Heart right ventricle (tissue), 16 donors: ENCODE results near the gene NEDD4. TPM values are rescaled to one million over a fixed set of nuclear protein-coding genes. Genes with fewer than 3 reads are reported as not detected.

Source experiments
- ATAC-seq, 8 donors: fragments of 200-7000 bp; cut with Tn5 transposase; one replicate each; pipeline ENCODE4 v1.9.1; 2020; ENCODE audit warnings: mild to moderate bottlenecking in 8 of 8, moderate library complexity in 8 of 8, moderate number of reproducible peaks in 1 of 8
- DNase-seq, 2 donors: peaks; one replicate each; pipeline ENCODE4 v3.0.0-alpha.2; 2020
- H3K27ac ChIP-seq, 10 donors: fragments of 200-600 bp; sonication (generic) in 2 of 10; one replicate each; pipeline versions ENCODE4 v1.5.0 to v1.8.0; 2020 to 2022; ENCODE audit warnings: mild to moderate bottlenecking in 3 of 10
- H3K27me3 ChIP-seq, 7 donors: fragments of 200-600 bp; one replicate each; pipeline ENCODE4 v1.8.0; 2021 to 2022; ENCODE audit warnings: mild to moderate bottlenecking in 2 of 7
- H3K36me3 ChIP-seq, 9 donors: fragments of 200-600 bp; sonication (generic) in 1 of 9; one replicate each; pipeline versions ENCODE4 v1.5.0 to v1.8.0; 2020 to 2022; ENCODE audit warnings: mild to moderate bottlenecking in 2 of 9
- H3K4me1 ChIP-seq, 9 donors: fragments of 200-600 bp; sonication (generic) in 1 of 9; one replicate each; pipeline versions ENCODE4 v1.5.0 to v1.8.0; 2020 to 2022; ENCODE audit warnings: mild to moderate bottlenecking in 4 of 9
- H3K4me3 ChIP-seq, 10 donors: fragments of 200-600 bp; sonication (generic) in 2 of 10; one replicate each; pipeline versions ENCODE4 v1.5.0 to v1.8.0; 2020 to 2022; ENCODE audit warnings: mild to moderate bottlenecking in 7 of 10, moderate library complexity in 2 of 10
- H3K9me3 ChIP-seq, 11 donors: fragments of 200-600 bp in 10 of 11; sonication (generic) in 2 of 11; one replicate each; pipeline versions ENCODE4 v1.5.0 to v1.8.0; 2013 to 2022; ENCODE audit warnings: mild to moderate bottlenecking in 2 of 11, control low read depth in 1 of 11, moderate library complexity in 1 of 11
- WGBS, 2 donors: extraction: QIAGEN DNeasy Blood & Tissue Kit; methylation state at CpG; one replicate each; pipeline ENCODE4 v1.1.7; 2013; ENCODE audit warnings: inconsistent platforms in 1 of 2; 5-methylcytosine and 5-hydroxymethylcytosine counted together
- intact Hi-C, 10 donors: fragments of 100-400 bp; cut with DNase I; formaldehyde crosslinking; loops; one replicate each; pipeline versions ENCODE4 v1.11.1 to v1.14.2; 2022
- polyA plus RNA-seq, 2 donors: library from polyadenylated mRNA; stranded (reverse); fragments of 200-250 nt; gene quantifications; one replicate each; pipeline ENCODE4 v1.2.3, GENCODE V29; 2013
- total RNA-seq, 10 donors: library from RNA; stranded (reverse); fragmentation: NEBNext Ultra II Directional in 3 of 10; extraction: Animal tissue kit (Norgen Biotek cat#: 25700) in 3 of 10; gene quantifications; one replicate each; pipeline versions ENCODE4 v1.2.1 to v1.2.4, GENCODE V29; 2021 to 2023
- TF ChIP-seq, protein P1 (sequence below), 9 donors: fragments of 200-600 bp; sonication (generic) in 2 of 9; IDR thresholded peaks; one replicate each; pipeline versions ENCODE4 v1.5.0 to v1.8.0; 2021 to 2022; ENCODE audit warnings: antibody characterized with exemption in 9 of 9, mild to moderate bottlenecking in 5 of 9, moderate library complexity in 1 of 9
- donor health status: Arrhythmogenic right ventricular cardiomyopathy.
- donor health status: ischemic (EF 13 %, LVEDD 7.1; RV severe dilation, severe dysfunction).
- donor health status: healthy with polysubstance abuse.
- donor health status: DM: no; HTN: yes; CAD: no.
- donor health status: DM: no; HTN: no; CAD: no.
- donor health status: ischemic (EF 25% LVEDD 6.9; RV normal size, moderate dysfunction).
- donor health status: ischemic (EF 25% LVEDD 5.7; RV mildly dilated, moderate dysfunction).
- donor health status: healthy.
- donor health status: DM: yes; HTN: yes; CAD: no.
- donor health status: Ischemic cardiomyopathy.
- donor health status: ischemic (EF 35%, LVEDD 5.7; RV mildly dilated, moderate dysfunction).
- donor health status: nonischemic (EF 11% LVEDD 7.7; RV severe dilation, severe dysfunction).
- donor health status: DM: yes; HTN: yes; CAD: no.
- donor health status: PGD.
- donor health status: ischemic (EF 29% LVEDD 5.4; RV normal size, mild dysfunction).
- donor health status: nonischemic (EF 23%, LVEDD 6.1; RV moderate dilation, normal function).

Gene NEDD4
- total and polyA plus RNA-seq, 12 donors: 3.5 to 11.5 (median 8.7) TPM

DNA sequence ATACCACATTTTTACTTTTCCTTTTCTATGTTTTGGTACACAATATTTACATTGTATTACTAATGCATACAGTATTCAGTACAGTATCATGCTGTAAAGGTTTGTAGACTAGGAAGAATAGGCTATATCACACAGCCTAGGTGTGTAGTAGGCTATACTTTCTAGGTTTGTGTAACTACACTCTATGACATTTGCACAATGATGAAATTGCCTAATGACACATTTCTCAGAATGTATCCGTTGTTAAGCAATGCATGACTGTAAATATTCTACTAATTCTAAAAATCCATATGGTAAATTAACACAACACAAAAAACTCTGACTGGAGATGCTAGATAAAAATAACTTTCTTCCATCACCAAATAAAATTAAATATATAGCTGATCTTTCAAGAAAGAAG is 16.2 kb downstream of the NEDD4 start:
- TF ChIP-seq, protein P1, sequence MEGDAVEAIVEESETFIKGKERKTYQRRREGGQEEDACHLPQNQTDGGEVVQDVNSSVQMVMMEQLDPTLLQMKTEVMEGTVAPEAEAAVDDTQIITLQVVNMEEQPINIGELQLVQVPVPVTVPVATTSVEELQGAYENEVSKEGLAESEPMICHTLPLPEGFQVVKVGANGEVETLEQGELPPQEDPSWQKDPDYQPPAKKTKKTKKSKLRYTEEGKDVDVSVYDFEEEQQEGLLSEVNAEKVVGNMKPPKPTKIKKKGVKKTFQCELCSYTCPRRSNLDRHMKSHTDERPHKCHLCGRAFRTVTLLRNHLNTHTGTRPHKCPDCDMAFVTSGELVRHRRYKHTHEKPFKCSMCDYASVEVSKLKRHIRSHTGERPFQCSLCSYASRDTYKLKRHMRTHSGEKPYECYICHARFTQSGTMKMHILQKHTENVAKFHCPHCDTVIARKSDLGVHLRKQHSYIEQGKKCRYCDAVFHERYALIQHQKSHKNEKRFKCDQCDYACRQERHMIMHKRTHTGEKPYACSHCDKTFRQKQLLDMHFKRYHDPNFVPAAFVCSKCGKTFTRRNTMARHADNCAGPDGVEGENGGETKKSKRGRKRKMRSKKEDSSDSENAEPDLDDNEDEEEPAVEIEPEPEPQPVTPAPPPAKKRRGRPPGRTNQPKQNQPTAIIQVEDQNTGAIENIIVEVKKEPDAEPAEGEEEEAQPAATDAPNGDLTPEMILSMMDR (IDR thresholded peaks at IDR 0.05): no peak

DNA sequence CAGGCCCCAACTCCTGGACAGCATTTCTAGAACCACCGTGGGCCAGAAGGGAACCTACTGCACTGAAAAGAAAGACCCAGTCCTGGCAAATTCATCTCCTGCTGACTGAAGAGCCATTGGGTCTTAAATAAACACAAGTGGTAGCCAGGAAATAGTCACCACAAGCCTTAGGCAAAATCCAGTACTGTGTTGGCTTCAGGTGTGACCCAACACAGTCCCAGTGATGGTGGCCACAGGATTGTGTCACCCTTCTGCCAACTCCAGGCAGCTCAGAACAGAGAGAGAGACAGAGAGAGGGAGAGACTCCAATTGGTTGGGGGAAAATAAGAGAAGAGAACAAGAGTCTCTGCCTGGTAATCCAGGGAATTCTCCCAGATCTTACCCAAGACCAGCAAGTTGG is 23.1 kb downstream of the NEDD4 start:
- DNase-seq (no peak), ATAC-seq (no peak)
- Histone ChIP-seq H3K36me3 (peaks cover 0 to 8% (median 0%) of the 10 kb centered on the region in 9 donors), H3K4me1 (no peaks in the 10 kb centered on the region), H3K27me3 (no peaks in the 10 kb centered on the region), H3K27ac (no peak overlapping the region), H3K9me3 (peaks cover 0 to 13% (median 0%) of the 10 kb centered on the region in 11 donors), H3K4me3 (no peak overlapping the region)
- intact Hi-C loops: no loop called here
- 93 to 95% methylated on average over 1 of the region's 1 CpG for WGBS, 2 donors
- TF ChIP-seq, protein P1 (IDR thresholded peaks at IDR 0.05): no peak

More for the DNA sequence above, 16.2 kb downstream of the NEDD4 start:
- no peak overlapping the region for H3K4me3 ChIP-seq
- intact Hi-C loops: no loop called here
- DNase-seq: no peak
- no peak for ATAC-seq
- no peaks in the 10 kb centered on the region for H3K27me3 ChIP-seq
- H3K27ac ChIP-seq: no peak overlapping the region
- no peaks in the 10 kb centered on the region for H3K36me3 ChIP-seq
- H3K9me3 ChIP-seq: peaks cover 0 to 13% (median 0%) of the 10 kb centered on the region in 11 donors
- WGBS, 2 donors: 97 to 98% methylated on average over 1 of the region's 1 CpG
- no peaks in the 10 kb centered on the region for H3K4me1 ChIP-seq

DNA sequence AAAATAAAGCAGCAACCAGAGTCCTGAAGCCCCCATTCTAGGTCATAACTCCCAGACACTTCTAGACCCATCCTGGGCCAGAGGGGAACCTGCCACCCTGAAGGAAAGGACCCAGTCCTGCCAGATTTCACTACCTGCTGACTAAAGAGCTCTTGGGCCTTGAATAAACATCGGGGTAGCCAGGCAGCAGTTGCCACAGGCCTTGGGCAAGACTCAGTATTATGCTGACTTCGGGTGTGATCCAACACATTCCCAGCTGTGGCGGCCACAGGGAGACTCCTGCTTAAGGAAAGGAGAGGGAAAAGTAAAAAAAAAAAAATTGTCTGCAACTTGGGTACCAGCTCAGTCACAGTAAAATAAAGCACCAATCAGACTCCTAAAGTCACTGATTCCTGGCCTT is 23.8 kb downstream of the NEDD4 start:
- 91 to 93% methylated on average over 3 of the region's 3 CpGs for WGBS, 2 donors
- no peaks in the 10 kb centered on the region for H3K4me1 ChIP-seq
- peaks cover 0 to 15% (median 0%) of the 10 kb centered on the region in 9 donors for H3K36me3 ChIP-seq
- peaks cover 0 to 13% (median 0%) of the 10 kb centered on the region in 11 donors for H3K9me3 ChIP-seq
- DNase-seq (no peak), ATAC-seq (no peak)
- H3K4me3 ChIP-seq: no peak overlapping the region
- TF ChIP-seq, protein P1 (IDR thresholded peaks at IDR 0.05): no peak
- H3K27me3 ChIP-seq: no peaks in the 10 kb centered on the region
- intact Hi-C loops: no loop called here
- H3K27ac ChIP-seq: no peak overlapping the region

DNA sequence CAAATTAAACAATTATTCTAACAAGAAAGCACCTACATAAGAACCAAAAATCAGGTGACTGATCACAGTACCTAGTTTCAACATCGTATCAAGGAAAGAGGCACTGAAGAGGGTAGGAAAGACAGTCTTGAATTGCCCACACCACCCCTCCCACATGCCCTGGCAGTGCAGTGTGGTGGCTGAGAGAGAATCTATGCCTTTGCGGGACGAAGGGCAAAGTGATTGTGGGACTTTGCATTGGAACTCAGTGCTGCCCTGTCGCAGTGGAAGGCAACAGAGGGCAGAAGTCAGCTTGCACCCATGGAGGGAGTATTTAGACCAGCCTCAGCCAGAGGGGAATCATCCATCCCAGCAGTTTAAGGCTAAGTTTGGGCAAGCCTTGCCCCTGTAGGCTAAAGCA is 24.5 kb downstream of the NEDD4 start:
- H3K9me3 ChIP-seq: peaks cover 0 to 10% (median 0%) of the 10 kb centered on the region in 11 donors
- H3K4me3 ChIP-seq: no peak overlapping the region
- H3K27ac ChIP-seq: no peak overlapping the region
- WGBS, 2 donors: 92 to 97% methylated on average over 4 of the region's 4 CpGs
- DNase-seq (no peak), ATAC-seq (no peak)
- H3K4me1 ChIP-seq: no peaks in the 10 kb centered on the region
- intact Hi-C loops: no loop called here
- TF ChIP-seq, protein P1 (IDR thresholded peaks at IDR 0.05): no peak
- peaks cover 0 to 15% (median 0%) of the 10 kb centered on the region in 9 donors for H3K36me3 ChIP-seq
- H3K27me3 ChIP-seq: no peaks in the 10 kb centered on the region
